Measurements from ENCODE around the gene CASK. TPM values are rescaled to one million over a fixed set of nuclear protein-coding genes. Genes with fewer than 3 reads are reported as not detected.
A peak's percentile ranks its signal among the peaks of the same experiment; 100 is the strongest.

CASK gene
- total and polyA plus RNA-seq, 2 donors from 2014 or later = 15.9 to 58.9 TPM

DNA sequence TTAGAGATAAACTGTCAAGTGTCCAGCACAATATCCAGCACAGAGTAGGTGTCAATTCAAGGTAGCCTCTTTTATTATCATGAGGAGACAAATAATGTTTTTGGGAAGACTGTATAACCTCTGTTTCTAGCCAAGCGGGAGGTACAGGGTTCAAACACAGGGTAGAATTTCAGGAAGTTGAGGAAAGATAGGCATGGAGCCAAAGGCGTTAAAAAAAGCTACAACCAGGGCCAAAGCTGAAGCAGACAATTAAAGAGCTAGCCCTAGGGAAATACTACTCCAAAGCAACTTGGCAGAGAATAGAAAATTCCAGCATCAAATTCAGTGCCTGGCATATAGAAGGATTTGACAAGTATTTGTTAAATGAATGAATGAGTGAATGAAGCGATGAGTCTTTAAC is 40.0 kb upstream of the CASK start:
- no peaks in the 10 kb centered on the region for H3K4me1 ChIP-seq (ENCODE audit: control insufficient read depth in 2 of 3, insufficient read depth in 2 of 3, low read depth in 1 of 3, low read length in 3 of 3)
- FAIRE-seq (no peak), DNase-seq (peak in 1 of 5 donors; percentile 38)
- intact Hi-C loops (cut with DNase I) = no loop called here
- no peak overlapping the region for H3K27ac ChIP-seq (ENCODE audit: low read depth in 2 of 2, low read length in 2 of 2)
- TF ChIP-seq, protein P1, sequence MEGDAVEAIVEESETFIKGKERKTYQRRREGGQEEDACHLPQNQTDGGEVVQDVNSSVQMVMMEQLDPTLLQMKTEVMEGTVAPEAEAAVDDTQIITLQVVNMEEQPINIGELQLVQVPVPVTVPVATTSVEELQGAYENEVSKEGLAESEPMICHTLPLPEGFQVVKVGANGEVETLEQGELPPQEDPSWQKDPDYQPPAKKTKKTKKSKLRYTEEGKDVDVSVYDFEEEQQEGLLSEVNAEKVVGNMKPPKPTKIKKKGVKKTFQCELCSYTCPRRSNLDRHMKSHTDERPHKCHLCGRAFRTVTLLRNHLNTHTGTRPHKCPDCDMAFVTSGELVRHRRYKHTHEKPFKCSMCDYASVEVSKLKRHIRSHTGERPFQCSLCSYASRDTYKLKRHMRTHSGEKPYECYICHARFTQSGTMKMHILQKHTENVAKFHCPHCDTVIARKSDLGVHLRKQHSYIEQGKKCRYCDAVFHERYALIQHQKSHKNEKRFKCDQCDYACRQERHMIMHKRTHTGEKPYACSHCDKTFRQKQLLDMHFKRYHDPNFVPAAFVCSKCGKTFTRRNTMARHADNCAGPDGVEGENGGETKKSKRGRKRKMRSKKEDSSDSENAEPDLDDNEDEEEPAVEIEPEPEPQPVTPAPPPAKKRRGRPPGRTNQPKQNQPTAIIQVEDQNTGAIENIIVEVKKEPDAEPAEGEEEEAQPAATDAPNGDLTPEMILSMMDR (IDR thresholded peaks at IDR 0.05; ENCODE audit: borderline replicate concordance, extremely low read depth, insufficient read depth) = no peak
- no peaks in the 10 kb centered on the region for H3K36me3 ChIP-seq (ENCODE audit: control insufficient read depth in 2 of 3, insufficient read depth in 3 of 3, low read length in 3 of 3)
- no peaks in the 10 kb centered on the region for H3K27me3 ChIP-seq (ENCODE audit: control insufficient read depth, insufficient read depth, low read length)
- no peaks in the 10 kb centered on the region for H3K9me3 ChIP-seq (ENCODE audit: control insufficient read depth in 2 of 3, insufficient read depth in 1 of 3, low read length in 3 of 3)
- H3K4me3 ChIP-seq (ENCODE audit: low read length in 3 of 3) = no peak overlapping the region
- no peak overlapping the region for H3K9ac ChIP-seq (ENCODE audit: low read length in 3 of 3)

DNA sequence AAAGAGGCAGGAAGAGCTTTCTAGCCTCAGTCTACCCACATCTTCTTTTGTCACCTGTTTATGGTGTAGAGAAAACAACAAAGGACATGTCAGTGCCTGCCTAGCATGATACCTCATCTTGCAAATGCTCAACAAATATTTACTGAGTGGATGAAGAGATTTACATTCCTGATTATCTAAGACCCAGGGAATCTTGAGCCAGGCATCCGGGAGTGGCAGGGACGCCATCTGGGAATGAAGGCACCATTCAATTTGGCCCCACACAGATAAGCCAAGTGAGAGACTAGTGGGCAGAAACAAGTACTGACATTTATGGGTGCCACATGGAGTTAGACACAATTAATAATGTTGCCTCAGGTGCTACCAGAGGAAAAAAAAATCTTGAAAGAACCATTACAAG is 36.8 kb upstream of the CASK start:
- H3K4me1 ChIP-seq (ENCODE audit: control insufficient read depth in 2 of 3, insufficient read depth in 2 of 3, low read depth in 1 of 3, low read length in 3 of 3) = no peaks in the 10 kb centered on the region
- FAIRE-seq = no peak
- no peak overlapping the region for H3K9ac ChIP-seq (ENCODE audit: low read length in 3 of 3)
- no peak overlapping the region for H3K27ac ChIP-seq (ENCODE audit: low read depth in 2 of 2, low read length in 2 of 2)
- no peak overlapping the region for H3K4me3 ChIP-seq (ENCODE audit: low read length in 3 of 3)
- no peaks in the 10 kb centered on the region for H3K27me3 ChIP-seq (ENCODE audit: control insufficient read depth, insufficient read depth, low read length)
- H3K9me3 ChIP-seq (ENCODE audit: control insufficient read depth in 2 of 3, insufficient read depth in 1 of 3, low read length in 3 of 3) = no peaks in the 10 kb centered on the region
- intact Hi-C loops (cut with DNase I) = no loop called here
- H3K36me3 ChIP-seq (ENCODE audit: control insufficient read depth in 2 of 3, insufficient read depth in 3 of 3, low read length in 3 of 3) = no peaks in the 10 kb centered on the region
- TF ChIP-seq, protein P1 (IDR thresholded peaks at IDR 0.05; ENCODE audit: borderline replicate concordance, extremely low read depth, insufficient read depth) = no peak
- no peak for DNase-seq

DNA sequence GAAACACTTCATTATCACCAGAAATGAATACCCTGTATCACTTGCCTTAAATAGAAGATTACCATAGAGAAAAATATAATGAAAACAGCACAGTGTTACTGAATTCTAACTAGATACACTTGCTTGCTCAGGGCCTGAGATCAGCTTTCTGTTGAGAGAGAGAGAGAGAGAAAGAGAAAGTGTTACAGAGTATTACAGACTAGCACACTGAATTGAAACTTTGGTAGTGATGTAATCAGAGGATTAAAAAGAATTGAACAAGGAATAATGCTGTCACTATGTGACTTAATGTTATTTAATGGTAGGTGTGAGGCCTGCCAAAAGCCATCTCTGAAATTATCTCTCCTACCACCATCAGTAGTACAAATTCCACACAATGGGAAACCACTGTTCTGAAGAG is 35.5 kb upstream of the CASK start:
- Histone ChIP-seq H3K9me3 (ENCODE audit: control insufficient read depth in 2 of 3, insufficient read depth in 1 of 3, low read length in 3 of 3) (no peaks in the 10 kb centered on the region), H3K4me1 (ENCODE audit: control insufficient read depth in 2 of 3, insufficient read depth in 2 of 3, low read depth in 1 of 3, low read length in 3 of 3) (no peaks in the 10 kb centered on the region), H3K36me3 (ENCODE audit: control insufficient read depth in 2 of 3, insufficient read depth in 3 of 3, low read length in 3 of 3) (no peaks in the 10 kb centered on the region), H3K9ac (ENCODE audit: low read length in 3 of 3) (no peak overlapping the region), H3K4me3 (ENCODE audit: low read length in 3 of 3) (no peak overlapping the region), H3K27ac (ENCODE audit: low read depth in 2 of 2, low read length in 2 of 2) (no peak overlapping the region), H3K27me3 (ENCODE audit: control insufficient read depth, insufficient read depth, low read length) (no peaks in the 10 kb centered on the region)
- no peak for DNase-seq
- intact Hi-C loops (cut with DNase I) = no loop called here
- TF ChIP-seq, protein P1 (IDR thresholded peaks at IDR 0.05; ENCODE audit: borderline replicate concordance, extremely low read depth, insufficient read depth) = no peak
- FAIRE-seq = peak; percentile 52

DNA sequence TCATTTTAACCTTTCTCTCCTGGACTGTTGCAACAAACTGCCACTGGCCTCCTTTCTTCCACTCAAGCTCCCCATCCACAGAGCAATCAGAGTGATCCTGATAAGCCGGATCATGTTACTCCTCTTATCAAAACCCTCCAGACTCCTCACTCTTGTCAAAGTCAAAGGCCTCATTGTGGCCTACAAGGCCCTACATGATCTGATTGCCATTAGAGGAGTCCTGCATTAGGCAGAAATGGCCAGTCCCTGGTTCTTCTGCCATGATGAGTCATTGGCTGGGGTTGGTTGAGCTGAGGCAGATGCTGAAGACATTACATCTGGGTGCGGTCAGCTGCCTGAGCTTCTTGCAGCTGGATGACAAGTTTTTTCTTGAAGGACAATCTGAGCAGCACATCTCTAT is 32.7 kb upstream of the CASK start:
- Histone ChIP-seq H3K9ac (ENCODE audit: low read length in 3 of 3) (no peak overlapping the region), H3K4me3 (ENCODE audit: low read length in 3 of 3) (no peak overlapping the region), H3K9me3 (ENCODE audit: control insufficient read depth in 2 of 3, insufficient read depth in 1 of 3, low read length in 3 of 3) (no peaks in the 10 kb centered on the region), H3K4me1 (ENCODE audit: control insufficient read depth in 2 of 3, insufficient read depth in 2 of 3, low read depth in 1 of 3, low read length in 3 of 3) (no peaks in the 10 kb centered on the region), H3K36me3 (ENCODE audit: control insufficient read depth in 2 of 3, insufficient read depth in 3 of 3, low read length in 3 of 3) (no peaks in the 10 kb centered on the region), H3K27me3 (ENCODE audit: control insufficient read depth, insufficient read depth, low read length) (no peaks in the 10 kb centered on the region), H3K27ac (ENCODE audit: low read depth in 2 of 2, low read length in 2 of 2) (no peak overlapping the region)
- DNase-seq (no peak), FAIRE-seq (no peak)
- intact Hi-C loops (cut with DNase I) = no loop called here
- TF ChIP-seq, protein P1 (IDR thresholded peaks at IDR 0.05; ENCODE audit: borderline replicate concordance, extremely low read depth, insufficient read depth) = no peak

All from kidney (tissue), 14 donors.